Ectodermal cell (in vitro differentiated cells): ENCODE measurements around the gene SPOPL.

ENCODE experiments used
- H3K27ac ChIP-seq: 2 replicates; pipeline ENCODE4 v1.7.0; 2013; ENCODE audit warnings: mild to moderate bottlenecking, low read depth, low read length; ENCODE audit not compliant: insufficient read depth, poor library complexity, severe bottlenecking
- H3K27me3 ChIP-seq: 2 replicates; pipeline ENCODE4 v1.7.0; 2013; ENCODE audit warnings: mild to moderate bottlenecking, low read length; ENCODE audit not compliant: insufficient read depth, control insufficient read depth, poor library complexity, severe bottlenecking
- H3K36me3 ChIP-seq: one replicate; pipeline ENCODE4 v1.7.0; 2013; ENCODE audit warnings: low read length; ENCODE audit not compliant: control insufficient read depth, insufficient read depth
- H3K4me1 ChIP-seq: one replicate; pipeline ENCODE4 v1.7.0; 2013; ENCODE audit warnings: low read length; ENCODE audit not compliant: control insufficient read depth, insufficient read depth
- H3K4me3 ChIP-seq: 2 replicates; pipeline ENCODE4 v1.7.0; 2013; ENCODE audit warnings: low read depth, low read length, control low read depth; ENCODE audit not compliant: insufficient read depth
- H3K9me3 ChIP-seq: 2 replicates; pipeline ENCODE4 v1.7.0; 2013; ENCODE audit warnings: mild to moderate bottlenecking, low read length, moderate library complexity; ENCODE audit not compliant: control insufficient read depth
- WGBS, 2 experiments: methylation state at CpG; one replicate each; pipeline ENCODE4 v1.1.7; 2013; ENCODE audit warnings: missing lambda C conversion rate in 2 of 2; 5-methylcytosine and 5-hydroxymethylcytosine counted together

The SPOPL gene

DNA sequence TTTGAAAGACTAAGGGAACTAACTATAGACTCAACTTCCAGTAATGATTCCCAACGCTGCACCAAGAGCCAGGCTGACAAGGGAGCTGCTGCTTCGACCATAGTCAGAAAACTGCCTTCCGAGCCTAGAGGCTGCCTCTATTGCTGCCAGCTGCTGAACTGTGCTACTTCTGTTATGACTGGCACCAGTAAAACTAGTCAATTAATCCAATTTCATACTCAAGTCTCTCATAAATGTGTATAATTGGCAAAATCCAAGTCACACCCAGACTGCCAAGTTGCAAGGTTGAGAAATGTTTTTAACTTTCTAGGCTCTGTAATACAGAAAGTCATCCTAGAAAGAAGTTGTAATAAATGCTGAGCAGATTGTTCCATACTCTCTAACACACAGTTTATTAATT, 117.4 kb downstream of the SPOPL start:
- WGBS, 2 experiments: 93 to 95% methylated on average over 3 of the region's 3 CpGs
- Histone ChIP-seq H3K4me3 (no peak overlapping the region), H3K36me3 (no peaks in the 10 kb centered on the region), H3K27me3 (no peaks in the 10 kb centered on the region), H3K4me1 (no peaks in the 10 kb centered on the region), H3K9me3 (no peaks in the 10 kb centered on the region), H3K27ac (no peak overlapping the region)

DNA sequence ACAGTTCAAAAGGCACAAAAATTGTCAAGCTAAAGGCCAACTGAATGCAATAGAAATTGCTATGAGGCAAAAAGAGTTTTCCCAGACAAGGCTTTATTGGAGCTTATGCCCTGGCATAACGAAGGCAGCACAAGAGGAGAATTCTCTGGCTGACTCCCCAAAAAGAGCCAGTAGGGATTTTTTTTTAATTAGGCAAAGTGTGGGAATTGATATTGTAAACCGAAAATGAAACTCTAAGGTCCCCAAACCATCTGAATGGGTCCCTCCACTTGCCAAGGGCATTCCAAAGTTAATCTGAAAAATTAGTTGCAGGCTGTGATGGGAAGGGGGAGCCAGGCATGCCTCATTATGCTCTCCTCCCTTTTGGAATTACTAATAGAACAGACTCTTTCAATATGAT, 118.9 kb downstream of the SPOPL start:
- 88 to 96% methylated on average over 2 of the region's 2 CpGs for WGBS, 2 experiments
- Histone ChIP-seq H3K36me3 (no peaks in the 10 kb centered on the region), H3K27ac (no peak overlapping the region), H3K27me3 (no peaks in the 10 kb centered on the region), H3K4me1 (no peaks in the 10 kb centered on the region), H3K9me3 (no peaks in the 10 kb centered on the region), H3K4me3 (no peak overlapping the region)

DNA sequence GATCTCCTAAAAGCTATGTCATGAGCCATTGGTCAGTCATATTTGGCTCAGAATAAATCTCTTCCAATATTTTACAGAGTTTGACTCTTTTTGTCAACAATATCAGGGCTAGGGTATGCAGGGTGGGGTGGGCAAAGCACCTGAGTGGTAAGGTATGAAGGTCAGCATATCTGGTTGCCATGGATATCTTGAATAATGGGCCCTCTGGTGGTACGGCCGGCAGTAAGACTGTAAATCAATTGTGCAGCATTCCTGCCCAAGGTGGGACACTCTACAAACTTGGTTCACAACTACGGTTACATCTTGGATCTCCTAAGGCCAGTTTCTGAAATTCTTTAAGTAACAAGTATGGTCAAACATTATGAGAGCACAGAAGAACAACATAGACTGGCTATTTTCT, 119.6 kb downstream of the SPOPL start:
- 81 to 83% methylated on average over 3 of the region's 3 CpGs for WGBS, 2 experiments
- Histone ChIP-seq H3K27ac (no peak overlapping the region), H3K36me3 (no peaks in the 10 kb centered on the region)

DNA sequence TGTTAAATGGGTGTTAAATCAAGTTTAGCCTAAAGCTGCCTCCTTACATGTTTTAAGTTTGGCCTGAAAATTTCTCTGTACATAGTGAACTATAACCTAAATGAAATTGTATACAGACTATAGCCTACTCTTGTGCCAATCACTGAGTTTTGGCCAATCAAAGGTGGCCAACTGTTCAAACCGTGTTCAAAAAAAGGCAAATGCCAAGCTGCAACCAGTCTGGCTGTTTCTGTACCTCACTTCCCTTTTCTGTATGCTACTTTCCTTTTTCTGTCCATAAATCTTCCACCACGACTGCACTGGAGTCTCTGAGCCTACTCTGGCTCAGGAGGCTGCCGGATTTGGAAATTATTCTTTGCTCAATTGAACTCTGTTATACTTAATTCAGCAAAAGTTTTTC, 121.0 kb downstream of the SPOPL start:
- H3K36me3 ChIP-seq: no peaks in the 10 kb centered on the region
- 93 to 97% methylated on average over 3 of the region's 3 CpGs for WGBS, 2 experiments
- no peak overlapping the region for H3K27ac ChIP-seq
- H3K4me3 ChIP-seq: no peak overlapping the region
- no peaks in the 10 kb centered on the region for H3K9me3 ChIP-seq
- no peaks in the 10 kb centered on the region for H3K27me3 ChIP-seq
- H3K4me1 ChIP-seq: no peaks in the 10 kb centered on the region

More for the DNA sequence above, 119.6 kb downstream of the SPOPL start:
- no peaks in the 10 kb centered on the region for H3K27me3 ChIP-seq
- H3K4me3 ChIP-seq: no peak overlapping the region
- H3K4me1 ChIP-seq: no peaks in the 10 kb centered on the region
- no peaks in the 10 kb centered on the region for H3K9me3 ChIP-seq
